ENCODE data around the gene SLC35B2.

DNA sequence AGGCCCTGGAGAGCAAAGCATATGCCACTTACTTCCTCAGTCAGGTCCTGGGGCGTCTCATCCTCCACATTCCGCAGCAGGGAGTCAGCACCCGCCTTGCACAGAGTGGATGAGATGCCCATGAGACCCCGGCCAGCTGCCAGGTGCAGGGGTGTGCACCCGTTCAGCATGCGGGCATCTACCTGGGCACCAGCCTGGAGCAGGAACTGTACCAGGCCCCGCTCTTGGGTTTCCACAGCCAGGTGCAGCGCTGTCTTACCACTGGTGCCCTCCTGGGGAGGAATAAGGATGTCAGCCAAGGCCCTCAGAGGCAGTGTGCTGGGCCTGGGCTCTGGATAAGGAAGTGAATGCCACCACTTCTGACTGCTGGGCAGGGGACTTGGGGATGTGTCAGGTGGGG lies 2.7 kb upstream of the SLC35B2 start:
- TF ChIP-seq EP300 (IDR thresholded peaks at IDR 0.05; ENCODE audit: borderline replicate concordance) (no peak), CREB1 (IDR thresholded peaks at IDR 0.05; ENCODE audit: low read depth) (no peak), EGR1 (IDR thresholded peaks at IDR 0.05) (no peak), TCF12 (IDR thresholded peaks at IDR 0.05; ENCODE audit: low read depth) (no peak), TEAD4 (IDR thresholded peaks at IDR 0.05) (no peak), RAD21 (IDR thresholded peaks at IDR 0.05; ENCODE audit: low read depth) (no peak), ZBTB7A (IDR thresholded peaks at IDR 0.05; ENCODE audit: low read depth) (no peak), YY1 (IDR thresholded peaks at IDR 0.05; ENCODE audit: low read depth) (no peak), CEBPB (IDR thresholded peaks at IDR 0.05) (no peak), FOXM1 (IDR thresholded peaks at IDR 0.05; ENCODE audit: borderline replicate concordance, low read depth) (no peak), NFIC (IDR thresholded peaks at IDR 0.05) (no peak)
- TF ChIP-seq, protein P1, sequence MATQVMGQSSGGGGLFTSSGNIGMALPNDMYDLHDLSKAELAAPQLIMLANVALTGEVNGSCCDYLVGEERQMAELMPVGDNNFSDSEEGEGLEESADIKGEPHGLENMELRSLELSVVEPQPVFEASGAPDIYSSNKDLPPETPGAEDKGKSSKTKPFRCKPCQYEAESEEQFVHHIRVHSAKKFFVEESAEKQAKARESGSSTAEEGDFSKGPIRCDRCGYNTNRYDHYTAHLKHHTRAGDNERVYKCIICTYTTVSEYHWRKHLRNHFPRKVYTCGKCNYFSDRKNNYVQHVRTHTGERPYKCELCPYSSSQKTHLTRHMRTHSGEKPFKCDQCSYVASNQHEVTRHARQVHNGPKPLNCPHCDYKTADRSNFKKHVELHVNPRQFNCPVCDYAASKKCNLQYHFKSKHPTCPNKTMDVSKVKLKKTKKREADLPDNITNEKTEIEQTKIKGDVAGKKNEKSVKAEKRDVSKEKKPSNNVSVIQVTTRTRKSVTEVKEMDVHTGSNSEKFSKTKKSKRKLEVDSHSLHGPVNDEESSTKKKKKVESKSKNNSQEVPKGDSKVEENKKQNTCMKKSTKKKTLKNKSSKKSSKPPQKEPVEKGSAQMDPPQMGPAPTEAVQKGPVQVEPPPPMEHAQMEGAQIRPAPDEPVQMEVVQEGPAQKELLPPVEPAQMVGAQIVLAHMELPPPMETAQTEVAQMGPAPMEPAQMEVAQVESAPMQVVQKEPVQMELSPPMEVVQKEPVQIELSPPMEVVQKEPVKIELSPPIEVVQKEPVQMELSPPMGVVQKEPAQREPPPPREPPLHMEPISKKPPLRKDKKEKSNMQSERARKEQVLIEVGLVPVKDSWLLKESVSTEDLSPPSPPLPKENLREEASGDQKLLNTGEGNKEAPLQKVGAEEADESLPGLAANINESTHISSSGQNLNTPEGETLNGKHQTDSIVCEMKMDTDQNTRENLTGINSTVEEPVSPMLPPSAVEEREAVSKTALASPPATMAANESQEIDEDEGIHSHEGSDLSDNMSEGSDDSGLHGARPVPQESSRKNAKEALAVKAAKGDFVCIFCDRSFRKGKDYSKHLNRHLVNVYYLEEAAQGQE (IDR thresholded peaks at IDR 0.05; ENCODE audit: low read depth), result no peak
- TF ChIP-seq, protein P2, sequence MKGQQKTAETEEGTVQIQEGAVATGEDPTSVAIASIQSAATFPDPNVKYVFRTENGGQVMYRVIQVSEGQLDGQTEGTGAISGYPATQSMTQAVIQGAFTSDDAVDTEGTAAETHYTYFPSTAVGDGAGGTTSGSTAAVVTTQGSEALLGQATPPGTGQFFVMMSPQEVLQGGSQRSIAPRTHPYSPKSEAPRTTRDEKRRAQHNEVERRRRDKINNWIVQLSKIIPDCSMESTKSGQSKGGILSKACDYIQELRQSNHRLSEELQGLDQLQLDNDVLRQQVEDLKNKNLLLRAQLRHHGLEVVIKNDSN (IDR thresholded peaks at IDR 0.05), result no peak
- TF ChIP-seq, protein P3, sequence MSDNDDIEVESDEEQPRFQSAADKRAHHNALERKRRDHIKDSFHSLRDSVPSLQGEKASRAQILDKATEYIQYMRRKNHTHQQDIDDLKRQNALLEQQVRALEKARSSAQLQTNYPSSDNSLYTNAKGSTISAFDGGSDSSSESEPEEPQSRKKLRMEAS (IDR thresholded peaks at IDR 0.05), result no peak
